ENCODE measurements around the gene SIAE. TPM values are rescaled to one million over a fixed set of nuclear protein-coding genes. Genes with fewer than 3 reads are reported as not detected.

Gene SIAE
- polyA plus RNA-seq, 3 donors, result 6.7 to 8.9 (median 7.8) TPM

- peaks cover 0 to 17% of the 10 kb centered on the region in 2 donors for H3K9me3 ChIP-seq (replicated peaks in 1 of 2; ENCODE audit: control insufficient read depth in 1 of 2, insufficient read depth in 1 of 2, low read length in 2 of 2)
- Mint-ChIP-seq H3K9me3 (peaks cover 7 to 16% (median 14%) of the 10 kb centered on the region in 7 donors), H3K27me3 (ENCODE audit: low read depth in 3 of 3) (no peaks in the 10 kb centered on the region), H3K4me1 (peaks cover 17% of the 10 kb centered on the region), H3K36me3 (peaks cover 2 to 8% of the 10 kb centered on the region in 2 donors), H3K27ac (no peak overlapping the region), H3K4me3 (no peak overlapping the region)
- DNase-seq, result no peak
- no peak overlapping the region for H3K4me3 ChIP-seq (replicated peaks in 1 of 3; ENCODE audit: low read depth in 2 of 3, low read length in 3 of 3)
- no peak overlapping the region for H3K9ac ChIP-seq (ENCODE audit: insufficient read depth, low read length, poor library complexity, severe bottlenecking)
- H3K27me3 ChIP-seq (ENCODE audit: control insufficient read depth in 2 of 2, insufficient read depth in 2 of 2, low read length in 2 of 2), result no peaks in the 10 kb centered on the region
- no peaks in the 10 kb centered on the region for H4K20me1 ChIP-seq (ENCODE audit: insufficient read depth, low read length)
- no peak overlapping the region for H2AFZ ChIP-seq (ENCODE audit: insufficient read depth, low read depth, low read length, poor library complexity, severe bottlenecking)
- TF ChIP-seq CTCF (IDR thresholded peaks at IDR 0.05), result no peak
- H3K4me1 ChIP-seq (ENCODE audit: control insufficient read depth in 1 of 2, insufficient read depth in 2 of 2, low read length in 2 of 2), result peaks cover 15 to 18% of the 10 kb centered on the region in 2 donors
- WGBS (ENCODE audit: insufficient coverage), result 100% methylated on average over 2 of the region's 5 CpGs
- no peaks in the 10 kb centered on the region for H3K79me2 ChIP-seq (ENCODE audit: insufficient read depth, low read length)
- intact Hi-C loops (cut with micrococcal nuclease), result no loop called here
- no peaks in the 10 kb centered on the region for H3K36me3 ChIP-seq (replicated peaks in 1 of 2; ENCODE audit: control insufficient read depth in 1 of 2, insufficient read depth in 2 of 2, low read length in 2 of 2)
- H3K27ac ChIP-seq (ENCODE audit: low read depth in 1 of 2, low read length in 2 of 2), result no peak overlapping the region
- no peak overlapping the region for H3K4me2 ChIP-seq (replicated peaks; ENCODE audit: extremely low read depth, low read length, poor library complexity, severe bottlenecking)
Measured at GRCh38 chr11:124678416-124678815, 4.9 kb upstream of the SIAE start.

GRCh38 chr11:124676386-124676785 lies 2.8 kb upstream of the SIAE start:
- H3K4me1 Mint-ChIP-seq, result peaks cover 30% of the 10 kb centered on the region
- Histone ChIP-seq H3K79me2 (ENCODE audit: insufficient read depth, low read length) (no peaks in the 10 kb centered on the region), H3K27ac (ENCODE audit: low read depth in 1 of 2, low read length in 2 of 2) (no peak overlapping the region), H3K4me1 (ENCODE audit: control insufficient read depth in 1 of 2, insufficient read depth in 2 of 2, low read length in 2 of 2) (peaks cover 26 to 28% of the 10 kb centered on the region in 2 donors), H3K36me3 (replicated peaks in 1 of 2; ENCODE audit: control insufficient read depth in 1 of 2, insufficient read depth in 2 of 2, low read length in 2 of 2) (no peaks in the 10 kb centered on the region), H2AFZ (ENCODE audit: insufficient read depth, low read depth, low read length, poor library complexity, severe bottlenecking) (peak overlapping the region; percentile 19), H4K20me1 (ENCODE audit: insufficient read depth, low read length) (no peaks in the 10 kb centered on the region), H3K9me3 (replicated peaks in 1 of 2; ENCODE audit: control insufficient read depth in 1 of 2, insufficient read depth in 1 of 2, low read length in 2 of 2) (no peaks in the 10 kb centered on the region), H3K9ac (ENCODE audit: insufficient read depth, low read length, poor library complexity, severe bottlenecking) (no peak overlapping the region), H3K4me3 (replicated peaks in 1 of 3; ENCODE audit: low read depth in 2 of 3, low read length in 3 of 3) (no peak overlapping the region), H3K27me3 (ENCODE audit: control insufficient read depth in 2 of 2, insufficient read depth in 2 of 2, low read length in 2 of 2) (no peaks in the 10 kb centered on the region), H3K4me2 (replicated peaks; ENCODE audit: extremely low read depth, low read length, poor library complexity, severe bottlenecking) (no peak overlapping the region)
- DNase-seq, result no peak
- H3K9me3 Mint-ChIP-seq, result peaks cover 0 to 2% (median 0%) of the 10 kb centered on the region in 7 donors
- H3K27me3 Mint-ChIP-seq (ENCODE audit: low read depth in 3 of 3), result no peaks in the 10 kb centered on the region
- no peak overlapping the region for H3K27ac Mint-ChIP-seq
- intact Hi-C loops (cut with micrococcal nuclease), result no loop called here
- TF ChIP-seq CTCF (IDR thresholded peaks at IDR 0.05), result no peak
- H3K4me3 Mint-ChIP-seq, result no peak overlapping the region
- no peaks in the 10 kb centered on the region for H3K36me3 Mint-ChIP-seq
- WGBS (ENCODE audit: insufficient coverage), result no CpG with 5 or more reads among the region's 2 CpGs

All from CD14-positive monocyte (primary cell).